Hematopoietic multipotent progenitor cell (in vitro differentiated cells): Measurements from ENCODE around the gene APBB3. TPM values are rescaled to one million over a fixed set of nuclear protein-coding genes. Genes with fewer than 3 reads are reported as not detected.
"Not testable (repeated sequence)": the region's sequence is repeated elsewhere in the genome, so short reads cannot be mapped to it uniquely, and the experiment has no call there.

Experiments
- DNase-seq, 3 donors: peaks; one replicate each; pipeline ENCODE4 v3.0.0-alpha.2; 2011 to 2015; ENCODE audit warnings: low read depth in 2 of 3, low spot score in 2 of 3
- total RNA-seq: library from RNA; depleted of rRNA; stranded (reverse); fragments of >200 nt; gene quantifications from one replicate; pipeline ENCODE4 v1.2.3, GENCODE V29; 2012

APBB3 gene, protein sequence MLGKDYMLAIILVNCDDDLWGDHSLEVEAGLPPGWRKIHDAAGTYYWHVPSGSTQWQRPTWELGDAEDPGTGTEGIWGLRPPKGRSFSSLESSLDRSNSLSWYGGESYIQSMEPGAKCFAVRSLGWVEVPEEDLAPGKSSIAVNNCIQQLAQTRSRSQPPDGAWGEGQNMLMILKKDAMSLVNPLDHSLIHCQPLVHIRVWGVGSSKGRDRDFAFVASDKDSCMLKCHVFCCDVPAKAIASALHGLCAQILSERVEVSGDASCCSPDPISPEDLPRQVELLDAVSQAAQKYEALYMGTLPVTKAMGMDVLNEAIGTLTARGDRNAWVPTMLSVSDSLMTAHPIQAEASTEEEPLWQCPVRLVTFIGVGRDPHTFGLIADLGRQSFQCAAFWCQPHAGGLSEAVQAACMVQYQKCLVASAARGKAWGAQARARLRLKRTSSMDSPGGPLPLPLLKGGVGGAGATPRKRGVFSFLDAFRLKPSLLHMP
- 35.5 TPM for total RNA-seq

GRCh38 chr5:140564196-140565023 lies at the start of gene APBB3, which contains the start of gene SLC35A4:
Gene APBB3 (minus strand): TSS chr5:140564598. CDS start chr5:140564245, 353 bp downstream.
Gene SLC35A4 (plus strand): TSS chr5:140564828. CDS start chr5:140567170, 2,342 bp downstream.
- peak; percentile 97 to 99 (median 99) for DNase-seq

DNA sequence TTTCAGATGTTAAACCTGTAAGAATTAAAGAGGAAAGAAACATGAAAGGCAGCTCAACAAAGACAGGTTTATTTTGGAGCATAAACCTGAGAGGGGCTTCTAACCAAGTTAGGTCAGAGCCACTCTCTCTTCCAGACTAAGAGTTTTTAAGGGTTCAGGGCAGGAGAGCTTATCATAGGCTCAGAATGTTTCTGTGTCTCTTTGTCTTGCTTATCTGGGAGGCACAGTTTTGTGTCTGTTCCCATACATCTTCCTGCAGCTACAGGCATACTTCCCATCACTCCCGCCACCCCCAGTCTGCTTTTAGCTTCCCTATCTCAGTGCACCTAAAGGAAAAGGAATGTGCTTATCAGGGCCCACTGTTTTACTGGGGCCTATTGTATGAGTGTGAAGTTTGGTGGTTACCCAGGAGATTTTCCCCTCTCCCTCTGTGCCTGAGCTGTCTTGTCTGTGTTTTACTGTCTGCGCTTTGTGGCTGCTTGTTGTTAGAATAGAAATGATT lies 46.7 kb upstream of the APBB3 start:
- peak in 2 of 3 donors; percentile 24 to 37 for DNase-seq

DNA sequence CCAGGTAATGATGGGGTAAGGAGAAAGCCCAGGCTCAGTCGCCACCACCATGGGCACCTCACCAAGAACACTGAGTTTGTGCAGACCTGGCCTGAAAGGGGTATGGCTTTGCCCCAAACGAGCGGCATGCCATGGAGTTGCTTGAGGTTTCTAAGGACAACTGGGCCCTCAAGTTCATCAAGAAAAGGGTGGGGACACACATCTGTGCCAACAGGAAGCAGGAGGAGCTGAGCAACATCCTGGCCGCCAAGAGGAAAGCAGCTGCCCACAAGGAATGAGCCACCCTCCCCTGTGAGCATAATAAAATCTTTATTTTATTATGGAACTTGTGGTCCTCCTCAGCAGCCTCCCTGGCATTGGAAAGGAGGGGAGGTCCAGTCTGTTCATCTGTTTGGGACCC lies 44.7 kb upstream of the APBB3 start:
- DNase-seq = peak in 2 of 3 donors; percentile 18 to 26

DNA sequence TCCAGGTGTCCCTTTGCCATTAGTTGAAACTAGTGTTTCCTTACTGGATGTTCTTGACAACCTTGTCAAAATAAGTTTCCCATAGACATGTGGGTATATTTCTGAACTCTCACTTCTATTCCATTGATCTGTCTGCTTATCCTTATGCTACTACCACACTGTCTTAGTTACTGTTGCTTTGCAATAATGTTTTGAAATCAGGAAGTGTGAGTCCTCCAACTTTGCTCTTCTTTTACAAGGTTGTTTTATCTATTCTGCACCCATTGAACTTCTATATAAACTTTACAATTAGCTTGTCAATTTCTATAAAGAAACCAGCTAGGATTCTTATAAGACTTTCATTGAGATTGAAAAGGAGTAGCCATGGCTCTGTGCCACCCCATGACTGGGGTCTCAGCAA lies 44.3 kb upstream of the APBB3 start:
- DNase-seq = no peak

GRCh38 chr5:140607031-140607430 lies 42.6 kb upstream of the APBB3 start:
- no peak for DNase-seq

DNA sequence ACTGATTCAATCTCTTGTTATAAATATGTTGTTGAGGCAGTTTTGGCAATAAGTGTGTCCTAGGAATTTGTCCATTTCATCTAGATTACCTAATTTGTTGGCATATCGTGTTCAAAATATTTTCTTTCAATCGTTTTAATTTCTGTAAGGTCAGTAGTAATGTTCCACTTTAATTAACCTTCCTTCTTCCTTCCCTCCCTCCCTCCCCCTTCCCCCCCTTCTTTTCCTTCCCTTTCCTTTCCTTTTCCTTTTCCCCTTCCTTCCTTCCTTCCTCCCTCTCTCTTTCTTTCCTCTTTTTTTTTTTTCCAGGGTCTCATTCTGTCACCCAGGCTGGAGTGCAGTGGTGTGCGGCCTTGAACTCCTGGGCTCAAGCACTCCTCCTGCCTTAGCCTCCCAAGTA lies 41.5 kb upstream of the APBB3 start:
- no peak for DNase-seq

- DNase-seq = no peak
These were observed 39.3 kb upstream of the APBB3 start for GRCh38 chr5:140603734-140604133.

- DNase-seq = not testable (repeated sequence)
These were observed 39.0 kb upstream of the APBB3 start for GRCh38 chr5:140603446-140603698.

- no peak for DNase-seq
These were observed 37.7 kb upstream of the APBB3 start for GRCh38 chr5:140602147-140602546.

DNA sequence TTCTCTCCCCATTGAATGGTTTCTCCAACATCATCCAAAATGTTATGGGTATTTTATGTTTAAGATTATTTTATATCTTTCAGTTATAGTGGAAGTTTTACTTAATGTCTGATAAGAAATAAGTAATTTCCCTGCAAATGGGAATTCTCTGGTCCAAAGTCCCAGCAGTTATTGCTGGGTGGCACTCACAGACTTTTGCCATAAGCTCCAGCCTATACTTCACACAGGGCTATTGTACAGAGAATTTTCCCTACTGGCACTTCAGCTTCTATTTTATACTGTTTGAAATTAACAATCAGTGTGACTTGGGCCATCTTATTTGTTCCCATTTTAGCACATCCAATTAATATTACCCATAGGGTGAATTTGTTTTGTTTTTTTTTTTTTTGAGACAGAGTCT lies 35.7 kb upstream of the APBB3 start:
- DNase-seq = no peak

GRCh38 chr5:140598836-140599235 lies 34.4 kb upstream of the APBB3 start:
- DNase-seq = no peak

DNA sequence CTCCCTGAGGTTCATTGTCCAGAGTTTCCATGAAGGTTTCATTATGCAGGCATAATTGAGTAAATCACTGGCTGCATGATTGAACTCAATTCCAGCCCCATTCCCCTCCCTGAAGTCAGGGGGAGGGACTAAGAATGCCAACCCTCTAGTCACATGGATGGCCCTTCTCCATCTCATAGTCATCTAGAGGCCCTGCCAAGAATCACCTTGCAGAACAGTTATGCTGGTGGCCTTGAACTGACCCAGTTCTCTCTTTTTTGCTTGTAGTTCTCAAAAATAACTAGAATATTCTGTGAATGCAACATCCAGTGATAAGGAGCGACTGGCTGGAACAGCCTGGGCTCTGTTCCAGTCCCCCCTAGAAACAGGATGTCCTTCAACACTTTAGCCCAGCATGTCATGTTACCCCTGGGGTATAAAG lies 31.9 kb upstream of the APBB3 start:
- no peak for DNase-seq

GRCh38 chr5:140595538-140596300 lies 31.3 kb upstream of the APBB3 start:
- peak in 2 of 3 donors; percentile 51 to 90 for DNase-seq

- no peak for DNase-seq
These were observed 29.8 kb upstream of the APBB3 start for GRCh38 chr5:140594169-140594568.

- not testable (repeated sequence) for DNase-seq
These were observed 28.7 kb upstream of the APBB3 start for GRCh38 chr5:140593070-140593469.

- peak in 1 of 3 donors; percentile 11 for DNase-seq
These were observed 27.5 kb upstream of the APBB3 start for GRCh38 chr5:140591747-140592372.

GRCh38 chr5:140590861-140591260 lies 26.5 kb upstream of the APBB3 start:
- DNase-seq = no peak

GRCh38 chr5:140588311-140589070 lies 24.1 kb upstream of the APBB3 start:
- no peak for DNase-seq

DNA sequence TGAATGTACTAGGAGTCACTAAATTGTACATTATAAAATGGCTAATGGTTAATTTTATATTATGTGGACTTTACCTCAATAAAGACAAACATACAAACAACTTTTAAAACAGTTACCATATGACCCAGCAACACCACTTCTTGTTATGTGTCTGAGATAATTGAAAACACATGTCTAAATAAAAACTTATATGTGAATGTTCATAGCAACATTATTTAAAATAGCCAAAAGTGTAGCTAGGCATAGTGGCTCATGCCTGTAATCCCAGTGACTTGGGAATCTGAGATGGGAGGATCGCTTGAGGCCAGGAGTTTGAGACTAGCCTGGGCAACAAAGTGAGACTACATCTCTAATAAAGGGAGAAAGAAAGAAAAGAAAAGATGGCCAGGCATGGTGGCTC lies 23.1 kb upstream of the APBB3 start:
- DNase-seq = no peak
